ENCODE measurements around the gene CMC1.

The CMC1 gene

DNA sequence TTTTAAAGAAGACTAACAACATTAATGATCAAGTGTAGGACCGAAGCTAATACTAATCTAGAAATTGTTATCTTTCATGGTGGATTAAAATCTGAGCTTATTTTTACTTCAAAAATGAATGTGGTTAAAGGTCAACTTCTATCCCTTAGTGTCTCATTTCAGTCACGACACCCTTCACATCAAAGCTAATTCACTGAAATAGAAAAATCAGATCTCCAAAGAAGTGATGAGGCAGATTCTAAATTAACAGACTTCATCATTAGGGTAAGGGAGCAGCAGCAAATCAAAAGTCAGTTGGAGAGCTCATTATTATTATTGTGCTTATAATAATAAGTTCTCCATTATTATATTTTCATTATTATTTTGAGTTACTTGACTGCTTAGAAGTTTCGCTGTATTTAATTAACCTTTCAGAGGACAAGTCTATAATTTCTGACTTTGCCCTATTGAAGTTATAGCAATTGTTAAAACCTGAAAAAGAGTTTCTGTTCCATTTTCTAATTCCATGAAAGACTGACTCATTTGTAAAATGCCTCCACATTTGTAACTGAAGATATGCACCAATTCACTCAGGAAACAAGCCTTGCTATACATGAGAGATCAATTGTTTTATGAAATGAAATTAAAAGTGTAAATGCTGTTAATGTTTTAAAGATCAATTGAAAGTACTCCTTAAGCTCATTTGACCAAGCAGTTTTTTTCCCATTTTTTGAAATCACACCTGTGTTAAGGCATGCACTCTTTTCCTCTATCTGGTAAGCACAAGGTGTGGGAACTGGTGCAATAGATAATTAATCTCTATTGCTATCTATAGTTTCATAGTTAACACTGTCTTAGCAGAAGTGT is 23.1 kb upstream of the CMC1 start:
- no peaks in the 10 kb centered on the region for H3K4me1 ChIP-seq (ENCODE audit: control insufficient read depth, insufficient read depth, low read length)
- H3K27ac ChIP-seq (ENCODE audit: low read length), result no peak overlapping the region
- no peak overlapping the region for H3K4me3 ChIP-seq (ENCODE audit: low read length in 2 of 2)
- H3K9ac ChIP-seq (ENCODE audit: low read length in 2 of 2), result no peak overlapping the region
- H3K27me3 ChIP-seq (ENCODE audit: control insufficient read depth in 1 of 2, insufficient read depth in 2 of 2, low read length in 2 of 2), result no peaks in the 10 kb centered on the region
- H3K9me3 ChIP-seq (ENCODE audit: control insufficient read depth in 2 of 2, low read length in 2 of 2), result peaks cover 8 to 10% of the 10 kb centered on the region in 2 donors
- no peaks in the 10 kb centered on the region for H3K36me3 ChIP-seq (ENCODE audit: control insufficient read depth in 2 of 2, insufficient read depth in 2 of 2, low read length in 2 of 2)

DNA sequence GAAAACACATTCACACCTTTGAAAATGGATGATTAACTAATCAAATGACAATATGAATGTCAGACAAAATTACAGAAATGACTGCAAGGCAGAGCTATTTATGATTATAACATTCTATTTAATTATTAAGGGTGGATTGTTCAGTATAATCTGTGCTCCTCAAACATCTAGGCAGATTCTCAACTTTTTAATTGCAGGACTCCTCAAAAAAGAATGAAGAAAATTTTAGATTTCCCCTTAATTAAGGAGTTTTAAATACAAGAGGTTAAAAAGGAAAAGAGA is 22.6 kb upstream of the CMC1 start:
- Histone ChIP-seq H3K9ac (ENCODE audit: low read length in 2 of 2) (no peak overlapping the region), H3K4me1 (ENCODE audit: control insufficient read depth, insufficient read depth, low read length) (no peaks in the 10 kb centered on the region), H3K27me3 (ENCODE audit: control insufficient read depth in 1 of 2, insufficient read depth in 2 of 2, low read length in 2 of 2) (no peaks in the 10 kb centered on the region), H3K4me3 (ENCODE audit: low read length in 2 of 2) (no peak overlapping the region), H3K27ac (ENCODE audit: low read length) (no peak overlapping the region), H3K9me3 (ENCODE audit: control insufficient read depth in 2 of 2, low read length in 2 of 2) (peaks cover 8 to 10% of the 10 kb centered on the region in 2 donors), H3K36me3 (ENCODE audit: control insufficient read depth in 2 of 2, insufficient read depth in 2 of 2, low read length in 2 of 2) (no peaks in the 10 kb centered on the region)

DNA sequence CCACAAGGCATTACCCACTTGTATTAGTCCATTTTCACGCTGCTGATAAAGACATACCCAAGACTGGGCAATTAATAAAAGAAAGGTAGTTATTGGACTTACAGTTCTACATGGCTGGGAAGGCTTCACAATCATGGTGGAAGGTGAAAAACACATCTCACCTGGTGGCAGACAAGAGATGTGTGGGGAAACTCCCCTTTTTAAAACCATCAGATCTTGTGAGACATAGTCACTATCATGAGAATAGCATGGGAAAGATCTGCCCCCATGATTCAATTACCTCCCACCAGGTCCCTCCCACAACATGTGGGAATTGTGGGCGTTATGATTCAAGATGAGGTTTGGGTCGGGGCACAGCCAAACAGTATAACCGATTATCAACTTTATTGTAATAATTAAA is 17.0 kb upstream of the CMC1 start:
- H3K27me3 ChIP-seq (ENCODE audit: control insufficient read depth in 1 of 2, insufficient read depth in 2 of 2, low read length in 2 of 2), result no peaks in the 10 kb centered on the region
- no peak overlapping the region for H3K9ac ChIP-seq (ENCODE audit: low read length in 2 of 2)

DNA sequence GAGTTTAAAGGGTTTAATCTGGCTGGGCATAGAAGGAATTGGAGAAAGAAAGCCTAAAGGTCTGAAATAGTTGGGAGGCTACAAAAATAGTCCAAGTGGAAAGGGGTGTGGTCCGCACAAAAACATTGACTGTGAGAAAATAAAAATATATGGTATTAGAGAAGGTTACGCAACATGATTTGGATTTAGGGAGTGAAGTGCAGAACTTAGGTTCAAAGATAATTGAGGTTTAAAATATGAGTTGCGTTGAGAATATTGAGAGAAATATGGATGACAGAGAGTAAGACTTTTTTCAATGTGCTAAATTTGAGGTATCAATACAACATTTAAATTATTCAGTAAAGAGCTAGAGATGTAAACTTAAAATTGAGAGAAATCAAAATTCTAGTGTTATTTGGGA is 15.4 kb upstream of the CMC1 start:
- no peaks in the 10 kb centered on the region for H3K36me3 ChIP-seq (ENCODE audit: control insufficient read depth in 2 of 2, insufficient read depth in 2 of 2, low read length in 2 of 2)
- no peak overlapping the region for H3K27ac ChIP-seq (ENCODE audit: low read length)
- no peaks in the 10 kb centered on the region for H3K4me1 ChIP-seq (ENCODE audit: control insufficient read depth, insufficient read depth, low read length)

More for the DNA sequence above, 17.0 kb upstream of the CMC1 start:
- Histone ChIP-seq H3K9me3 (ENCODE audit: control insufficient read depth in 2 of 2, low read length in 2 of 2) (no peaks in the 10 kb centered on the region), H3K4me3 (ENCODE audit: low read length in 2 of 2) (no peak overlapping the region), H3K4me1 (ENCODE audit: control insufficient read depth, insufficient read depth, low read length) (no peaks in the 10 kb centered on the region), H3K27ac (ENCODE audit: low read length) (no peak overlapping the region), H3K36me3 (ENCODE audit: control insufficient read depth in 2 of 2, insufficient read depth in 2 of 2, low read length in 2 of 2) (no peaks in the 10 kb centered on the region)

DNA sequence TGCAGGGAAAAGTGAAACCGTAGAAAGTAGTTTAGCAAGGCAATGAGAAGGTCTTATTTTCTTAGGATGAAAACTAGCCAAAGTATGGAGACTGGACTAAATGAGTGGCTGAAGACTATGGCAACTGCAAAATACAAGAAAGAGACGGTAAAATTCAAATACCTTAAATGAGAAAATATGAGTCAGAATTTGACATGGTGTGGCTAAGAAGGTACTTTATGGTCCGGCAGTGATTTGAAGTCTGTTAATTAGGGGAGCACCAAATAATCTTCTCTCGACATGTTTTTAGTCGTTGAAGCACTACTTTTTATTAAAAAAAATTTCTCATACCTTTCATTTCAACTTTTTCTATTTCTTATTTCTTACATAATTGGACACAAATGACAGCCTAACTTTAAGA is 12.8 kb upstream of the CMC1 start:
- H3K9ac ChIP-seq (ENCODE audit: low read length in 2 of 2), result no peak overlapping the region
- no peaks in the 10 kb centered on the region for H3K36me3 ChIP-seq (ENCODE audit: control insufficient read depth in 2 of 2, insufficient read depth in 2 of 2, low read length in 2 of 2)
- no peaks in the 10 kb centered on the region for H3K27me3 ChIP-seq (ENCODE audit: control insufficient read depth in 1 of 2, insufficient read depth in 2 of 2, low read length in 2 of 2)
- H3K4me1 ChIP-seq (ENCODE audit: control insufficient read depth, insufficient read depth, low read length), result no peaks in the 10 kb centered on the region
- no peak overlapping the region for H3K27ac ChIP-seq (ENCODE audit: low read length)
- no peaks in the 10 kb centered on the region for H3K9me3 ChIP-seq (ENCODE audit: control insufficient read depth in 2 of 2, low read length in 2 of 2)
- H3K4me3 ChIP-seq (ENCODE audit: low read length in 2 of 2), result no peak overlapping the region

More for the DNA sequence above, 15.4 kb upstream of the CMC1 start:
- Histone ChIP-seq H3K4me3 (ENCODE audit: low read length in 2 of 2) (no peak overlapping the region), H3K9ac (ENCODE audit: low read length in 2 of 2) (no peak overlapping the region), H3K9me3 (ENCODE audit: control insufficient read depth in 2 of 2, low read length in 2 of 2) (no peaks in the 10 kb centered on the region), H3K27me3 (ENCODE audit: control insufficient read depth in 1 of 2, insufficient read depth in 2 of 2, low read length in 2 of 2) (no peaks in the 10 kb centered on the region)

DNA sequence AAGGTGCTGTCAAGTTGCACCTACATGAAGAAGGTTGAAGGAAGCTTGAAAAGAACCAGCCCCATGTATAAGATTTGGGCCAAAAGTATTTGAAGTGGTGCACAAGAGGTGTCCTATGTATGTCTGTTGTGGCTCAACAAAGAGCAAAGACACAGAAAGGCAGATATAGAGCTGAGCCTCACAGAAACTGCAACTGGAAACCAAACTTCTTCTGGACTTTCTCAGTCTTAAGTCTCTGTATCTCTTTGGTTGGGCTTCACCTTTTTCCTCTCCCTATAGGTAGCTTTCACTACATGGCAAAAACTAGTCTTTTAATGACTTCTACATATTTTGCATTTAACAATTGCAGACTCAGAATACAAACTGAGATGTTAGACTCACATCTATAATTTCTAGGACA is 8.8 kb upstream of the CMC1 start:
- Histone ChIP-seq H3K36me3 (ENCODE audit: control insufficient read depth in 2 of 2, insufficient read depth in 2 of 2, low read length in 2 of 2) (no peaks in the 10 kb centered on the region), H3K9ac (ENCODE audit: low read length in 2 of 2) (no peak overlapping the region), H3K9me3 (ENCODE audit: control insufficient read depth in 2 of 2, low read length in 2 of 2) (no peaks in the 10 kb centered on the region), H3K4me3 (ENCODE audit: low read length in 2 of 2) (no peak overlapping the region), H3K27me3 (ENCODE audit: control insufficient read depth in 1 of 2, insufficient read depth in 2 of 2, low read length in 2 of 2) (no peaks in the 10 kb centered on the region), H3K4me1 (ENCODE audit: control insufficient read depth, insufficient read depth, low read length) (no peaks in the 10 kb centered on the region), H3K27ac (ENCODE audit: low read length) (no peak overlapping the region)

DNA sequence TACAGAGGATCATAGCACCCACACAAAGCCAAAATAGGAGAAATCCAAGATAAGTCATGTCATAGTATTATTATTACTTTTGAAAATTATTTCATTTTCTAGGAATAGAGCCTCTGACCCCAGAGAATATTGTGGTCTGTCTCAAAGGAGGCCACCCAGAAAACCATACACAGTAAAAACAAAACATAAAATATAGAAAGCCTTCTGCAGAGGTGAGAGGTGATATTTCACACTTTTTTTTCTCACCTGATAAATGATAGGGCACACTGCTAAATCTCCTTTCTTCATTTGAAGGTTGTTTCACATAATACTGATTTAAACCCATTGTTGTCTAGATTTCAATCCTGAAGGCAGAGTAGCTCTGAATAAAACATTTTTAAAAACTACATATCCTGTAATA is 7.0 kb upstream of the CMC1 start:
- Histone ChIP-seq H3K9me3 (ENCODE audit: control insufficient read depth in 2 of 2, low read length in 2 of 2) (no peaks in the 10 kb centered on the region), H3K27me3 (ENCODE audit: control insufficient read depth in 1 of 2, insufficient read depth in 2 of 2, low read length in 2 of 2) (no peaks in the 10 kb centered on the region), H3K4me1 (ENCODE audit: control insufficient read depth, insufficient read depth, low read length) (no peaks in the 10 kb centered on the region), H3K9ac (ENCODE audit: low read length in 2 of 2) (no peak overlapping the region), H3K4me3 (ENCODE audit: low read length in 2 of 2) (no peak overlapping the region), H3K36me3 (ENCODE audit: control insufficient read depth in 2 of 2, insufficient read depth in 2 of 2, low read length in 2 of 2) (no peaks in the 10 kb centered on the region), H3K27ac (ENCODE audit: low read length) (no peak overlapping the region)

DNA sequence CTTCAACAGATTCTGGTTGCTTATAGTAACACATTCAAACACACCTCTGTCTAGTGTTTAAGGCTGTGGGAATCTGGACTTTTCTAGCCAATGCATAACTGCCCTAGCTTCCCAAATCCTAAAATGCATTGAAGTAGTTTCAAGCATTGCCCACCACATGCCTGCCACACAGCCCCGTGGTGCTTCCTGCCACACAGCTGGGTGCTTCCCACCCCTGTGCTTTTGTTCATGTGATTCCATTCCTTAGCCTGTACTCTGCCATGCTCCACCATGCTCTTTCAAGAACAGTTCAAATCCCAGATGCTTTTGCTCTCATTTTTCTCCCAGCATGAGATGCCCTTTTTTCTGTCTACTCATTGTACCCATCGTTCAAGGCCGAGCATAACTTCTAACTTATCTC is 2.3 kb upstream of the CMC1 start:
- Histone ChIP-seq H3K27ac (ENCODE audit: low read length) (no peak overlapping the region), H3K36me3 (ENCODE audit: control insufficient read depth in 2 of 2, insufficient read depth in 2 of 2, low read length in 2 of 2) (no peaks in the 10 kb centered on the region), H3K4me1 (ENCODE audit: control insufficient read depth, insufficient read depth, low read length) (peaks cover 7% of the 10 kb centered on the region), H3K9me3 (ENCODE audit: control insufficient read depth in 2 of 2, low read length in 2 of 2) (no peaks in the 10 kb centered on the region), H3K27me3 (ENCODE audit: control insufficient read depth in 1 of 2, insufficient read depth in 2 of 2, low read length in 2 of 2) (no peaks in the 10 kb centered on the region), H3K4me3 (ENCODE audit: low read length in 2 of 2) (no peak overlapping the region), H3K9ac (ENCODE audit: low read length in 2 of 2) (no peak overlapping the region)

DNA sequence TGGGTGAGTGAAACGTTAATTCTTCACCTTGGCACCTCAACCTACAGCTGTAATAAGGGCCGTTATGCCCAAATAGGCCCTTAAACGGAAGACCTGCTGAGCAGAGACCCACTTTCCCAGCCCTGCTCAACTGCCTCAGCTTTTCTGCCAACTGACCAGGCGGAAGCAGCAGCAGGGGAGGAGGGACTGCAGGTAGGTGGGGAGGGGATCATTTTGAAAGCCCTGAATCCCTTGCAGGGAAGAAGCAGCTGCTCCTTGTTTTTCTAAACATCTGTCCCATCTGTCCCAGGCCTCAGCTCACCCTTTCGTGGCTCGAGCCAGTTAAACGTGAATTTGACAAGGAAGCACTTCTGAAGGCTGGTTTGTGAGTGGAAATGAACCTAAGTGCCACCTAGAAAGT is 978 bp upstream of the CMC1 start:
- Histone ChIP-seq H3K36me3 (ENCODE audit: control insufficient read depth in 2 of 2, insufficient read depth in 2 of 2, low read length in 2 of 2) (no peaks in the 10 kb centered on the region), H3K9me3 (ENCODE audit: control insufficient read depth in 2 of 2, low read length in 2 of 2) (no peaks in the 10 kb centered on the region), H3K27me3 (ENCODE audit: control insufficient read depth in 1 of 2, insufficient read depth in 2 of 2, low read length in 2 of 2) (no peaks in the 10 kb centered on the region), H3K4me3 (ENCODE audit: low read length in 2 of 2) (peak overlapping the region; percentile 89 to 98), H3K4me1 (ENCODE audit: control insufficient read depth, insufficient read depth, low read length) (peaks cover 7% of the 10 kb centered on the region), H3K9ac (ENCODE audit: low read length in 2 of 2) (peak overlapping the region in 1 of 2 donors; percentile 94), H3K27ac (ENCODE audit: low read length) (no peak overlapping the region)

DNA sequence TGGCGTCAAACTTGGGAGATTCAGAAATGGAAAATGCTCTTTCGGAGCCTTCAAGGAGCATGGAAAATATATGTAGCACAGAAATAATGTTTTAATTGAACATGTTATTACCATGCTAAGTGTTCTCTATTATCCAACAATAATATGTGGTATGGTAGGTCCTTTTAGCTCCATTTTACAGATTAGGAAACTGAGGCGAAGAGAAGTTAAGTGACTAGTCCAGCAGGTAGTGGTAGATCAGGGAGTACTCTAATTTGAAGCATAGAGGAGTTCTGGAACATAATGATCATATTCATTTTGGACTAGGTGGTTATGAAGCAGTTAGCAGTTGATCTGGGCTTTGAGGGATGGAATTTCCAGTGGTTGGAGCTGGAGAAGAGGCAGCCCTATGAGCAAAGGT is 1.1 kb downstream of the CMC1 start:
- Histone ChIP-seq H3K4me3 (ENCODE audit: low read length in 2 of 2) (peak overlapping the region; percentile 89 to 98), H3K4me1 (ENCODE audit: control insufficient read depth, insufficient read depth, low read length) (peaks cover 7% of the 10 kb centered on the region), H3K9ac (ENCODE audit: low read length in 2 of 2) (no peak overlapping the region), H3K36me3 (ENCODE audit: control insufficient read depth in 2 of 2, insufficient read depth in 2 of 2, low read length in 2 of 2) (no peaks in the 10 kb centered on the region), H3K9me3 (ENCODE audit: control insufficient read depth in 2 of 2, low read length in 2 of 2) (no peaks in the 10 kb centered on the region), H3K27me3 (ENCODE audit: control insufficient read depth in 1 of 2, insufficient read depth in 2 of 2, low read length in 2 of 2) (no peaks in the 10 kb centered on the region), H3K27ac (ENCODE audit: low read length) (no peak overlapping the region)

DNA sequence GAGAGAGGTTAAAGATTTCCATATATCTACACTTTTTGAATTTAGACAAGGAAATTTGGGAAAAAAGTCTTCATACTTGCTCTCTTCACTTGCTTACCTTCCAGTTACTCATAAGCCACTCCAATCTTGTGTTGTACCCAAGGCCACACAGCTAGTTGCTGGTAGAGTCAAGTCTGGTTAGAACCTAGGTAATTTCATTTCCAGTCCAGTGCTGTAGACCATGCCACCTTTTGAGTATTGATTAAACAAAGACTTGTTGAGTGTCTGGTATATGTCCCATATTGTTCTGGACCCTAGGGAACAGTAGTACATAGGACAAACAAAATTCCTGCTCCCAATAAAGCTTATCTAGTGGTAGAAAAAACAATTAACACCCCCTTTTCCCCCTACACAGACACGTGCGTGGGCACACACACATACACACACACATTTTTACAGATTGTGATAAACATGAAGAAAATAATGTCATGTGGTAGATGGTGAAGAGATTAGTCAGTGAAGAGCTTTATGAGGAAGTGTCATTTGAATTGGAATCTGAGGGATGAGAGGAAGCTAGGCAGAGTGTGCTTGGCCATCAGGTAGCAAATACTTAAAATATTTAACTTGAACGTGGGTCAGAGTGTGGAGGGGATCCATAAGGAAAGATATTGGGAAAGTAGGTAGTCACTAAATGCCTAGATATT is 2.1 kb downstream of the CMC1 start:
- no peak overlapping the region for H3K27ac ChIP-seq (ENCODE audit: low read length)

More for the DNA sequence above, 2.1 kb downstream of the CMC1 start:
- Histone ChIP-seq H3K27me3 (ENCODE audit: control insufficient read depth in 1 of 2, insufficient read depth in 2 of 2, low read length in 2 of 2) (no peaks in the 10 kb centered on the region), H3K36me3 (ENCODE audit: control insufficient read depth in 2 of 2, insufficient read depth in 2 of 2, low read length in 2 of 2) (no peaks in the 10 kb centered on the region), H3K4me1 (ENCODE audit: control insufficient read depth, insufficient read depth, low read length) (peaks cover 7% of the 10 kb centered on the region), H3K9ac (ENCODE audit: low read length in 2 of 2) (no peak overlapping the region), H3K9me3 (ENCODE audit: control insufficient read depth in 2 of 2, low read length in 2 of 2) (no peaks in the 10 kb centered on the region), H3K4me3 (ENCODE audit: low read length in 2 of 2) (no peak overlapping the region)

Data from stomach smooth muscle (tissue), 2 donors.